Measurements from ENCODE around the gene B4GALNT1. TPM values are rescaled to one million over a fixed set of nuclear protein-coding genes. Genes with fewer than 3 reads are reported as not detected.

B4GALNT1 gene
- total and polyA plus RNA-seq, 2 of the 13 experiments (the other 11 are each of a cell fraction or from before 2014, with no cell fraction given), result 4.5 to 5.4 TPM

DNA sequence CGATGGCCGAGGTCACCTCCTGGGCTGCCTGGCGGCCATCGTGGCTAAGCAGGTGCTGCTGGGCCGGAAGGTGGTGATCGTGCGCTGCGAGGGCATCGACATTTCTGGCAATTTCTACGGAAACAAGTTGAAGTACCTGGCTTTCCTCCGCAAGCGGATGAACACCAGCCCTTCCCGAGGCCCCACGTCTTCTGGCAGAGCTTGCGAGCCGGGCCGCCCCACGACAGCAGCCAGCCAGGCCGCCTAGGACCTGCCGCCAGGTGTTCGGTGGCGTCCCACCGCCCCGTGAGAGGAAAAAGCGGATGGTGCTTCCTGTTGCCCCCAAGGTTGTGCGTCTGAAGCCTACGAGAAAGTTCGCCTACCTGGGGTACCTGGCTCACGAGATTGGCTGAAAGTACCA is 41.7 kb upstream of the B4GALNT1 start (continued):
- TF ChIP-seq ZNF512B (CRISPR knock-in tag; IDR thresholded peaks at IDR 0.05; ENCODE audit: borderline replicate concordance), result no peak
- no peak for TF ChIP-seq SP140L (CRISPR knock-in tag; IDR thresholded peaks at IDR 0.05; ENCODE audit: borderline replicate concordance)
- no peak for TF ChIP-seq AHR (CRISPR knock-in tag; IDR thresholded peaks at IDR 0.05)
- no peak for TF ChIP-seq AGO1 (IDR thresholded peaks at IDR 0.05; ENCODE audit: low read depth, low read length, poor library complexity, severe bottlenecking)
- no peak for TF ChIP-seq PAWR (CRISPR knock-in tag; IDR thresholded peaks at IDR 0.05; ENCODE audit: borderline replicate concordance)
- TF ChIP-seq NFKBIZ (CRISPR knock-in tag; IDR thresholded peaks at IDR 0.05), result no peak
- TF ChIP-seq, protein P1, sequence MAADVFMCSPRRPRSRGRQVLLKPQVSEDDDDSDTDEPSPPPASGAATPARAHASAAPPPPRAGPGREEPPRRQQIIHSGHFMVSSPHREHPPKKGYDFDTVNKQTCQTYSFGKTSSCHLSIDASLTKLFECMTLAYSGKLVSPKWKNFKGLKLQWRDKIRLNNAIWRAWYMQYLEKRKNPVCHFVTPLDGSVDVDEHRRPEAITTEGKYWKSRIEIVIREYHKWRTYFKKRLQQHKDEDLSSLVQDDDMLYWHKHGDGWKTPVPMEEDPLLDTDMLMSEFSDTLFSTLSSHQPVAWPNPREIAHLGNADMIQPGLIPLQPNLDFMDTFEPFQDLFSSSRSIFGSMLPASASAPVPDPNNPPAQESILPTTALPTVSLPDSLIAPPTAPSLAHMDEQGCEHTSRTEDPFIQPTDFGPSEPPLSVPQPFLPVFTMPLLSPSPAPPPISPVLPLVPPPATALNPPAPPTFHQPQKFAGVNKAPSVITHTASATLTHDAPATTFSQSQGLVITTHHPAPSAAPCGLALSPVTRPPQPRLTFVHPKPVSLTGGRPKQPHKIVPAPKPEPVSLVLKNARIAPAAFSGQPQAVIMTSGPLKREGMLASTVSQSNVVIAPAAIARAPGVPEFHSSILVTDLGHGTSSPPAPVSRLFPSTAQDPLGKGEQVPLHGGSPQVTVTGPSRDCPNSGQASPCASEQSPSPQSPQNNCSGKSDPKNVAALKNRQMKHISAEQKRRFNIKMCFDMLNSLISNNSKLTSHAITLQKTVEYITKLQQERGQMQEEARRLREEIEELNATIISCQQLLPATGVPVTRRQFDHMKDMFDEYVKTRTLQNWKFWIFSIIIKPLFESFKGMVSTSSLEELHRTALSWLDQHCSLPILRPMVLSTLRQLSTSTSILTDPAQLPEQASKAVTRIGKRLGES (CRISPR knock-in tag; IDR thresholded peaks at IDR 0.05; ENCODE audit: borderline replicate concordance), result no peak
- no peak for TF ChIP-seq HDAC2 (CRISPR knock-in tag; IDR thresholded peaks at IDR 0.05)
- TF ChIP-seq, protein P2, sequence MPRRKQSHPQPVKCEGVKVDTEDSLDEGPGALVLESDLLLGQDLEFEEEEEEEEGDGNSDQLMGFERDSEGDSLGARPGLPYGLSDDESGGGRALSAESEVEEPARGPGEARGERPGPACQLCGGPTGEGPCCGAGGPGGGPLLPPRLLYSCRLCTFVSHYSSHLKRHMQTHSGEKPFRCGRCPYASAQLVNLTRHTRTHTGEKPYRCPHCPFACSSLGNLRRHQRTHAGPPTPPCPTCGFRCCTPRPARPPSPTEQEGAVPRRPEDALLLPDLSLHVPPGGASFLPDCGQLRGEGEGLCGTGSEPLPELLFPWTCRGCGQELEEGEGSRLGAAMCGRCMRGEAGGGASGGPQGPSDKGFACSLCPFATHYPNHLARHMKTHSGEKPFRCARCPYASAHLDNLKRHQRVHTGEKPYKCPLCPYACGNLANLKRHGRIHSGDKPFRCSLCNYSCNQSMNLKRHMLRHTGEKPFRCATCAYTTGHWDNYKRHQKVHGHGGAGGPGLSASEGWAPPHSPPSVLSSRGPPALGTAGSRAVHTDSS (CRISPR knock-in tag; conservative IDR thresholded peaks at IDR 0.05), result no peak
